Measurements from ENCODE around the gene MTARC2. TPM values are rescaled to one million over a fixed set of nuclear protein-coding genes. Genes with fewer than 3 reads are reported as not detected.

The MTARC2 gene
- total and polyA plus RNA-seq, 2 of the 4 experiments (the other 2 are of a cell fraction) = 0.36 to 2.6 TPM

DNA sequence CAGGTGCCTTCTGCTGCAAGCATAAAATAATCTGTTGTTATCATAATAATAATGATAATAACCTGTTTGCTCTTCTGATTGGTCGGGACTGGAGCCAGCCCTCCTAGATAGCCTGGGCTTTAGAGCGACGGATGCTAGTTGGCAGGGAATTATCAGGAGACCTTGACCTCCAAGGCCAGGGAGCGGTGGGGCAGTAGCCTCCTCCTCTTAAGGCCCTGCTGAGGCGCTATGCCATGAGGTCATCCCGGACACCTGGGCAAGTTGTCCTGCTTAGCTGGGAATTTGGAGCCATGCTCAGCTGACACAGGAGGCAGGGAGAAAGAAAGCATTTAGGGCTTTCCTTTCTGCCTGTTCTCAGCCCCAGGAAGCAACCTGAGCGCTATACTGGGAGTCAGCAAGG lies 42.3 kb upstream of the MTARC2 start:
- DNase-seq (no peak), ATAC-seq (ENCODE audit: low read depth) (no peak)
- Histone ChIP-seq H3K18ac (ENCODE audit: low read depth, low read length) (no peak overlapping the region), H3K36me3 (ENCODE audit: control insufficient read depth, insufficient read depth, low read length) (no peaks in the 10 kb centered on the region), H3K27ac (ENCODE audit: insufficient read depth, low read length) (no peak overlapping the region), H3K4me2 (ENCODE audit: low read depth, low read length) (no peak overlapping the region), H3K56ac (ENCODE audit: extremely low read depth, insufficient read depth, low read length) (no peak overlapping the region), H4K91ac (ENCODE audit: insufficient read depth, low read depth, low read length) (no peak overlapping the region), H2BK20ac (ENCODE audit: low read depth, low read length) (no peak overlapping the region), H3K4me1 (ENCODE audit: control insufficient read depth, insufficient read depth, low read length) (no peaks in the 10 kb centered on the region), H3K23ac (ENCODE audit: low read depth, low read length) (no peak overlapping the region), H2BK5ac (ENCODE audit: low read depth, low read length, poor library complexity, severe bottlenecking) (no peak overlapping the region), H3K14ac (replicated peaks; ENCODE audit: low read depth, low read length) (no peak overlapping the region), H3K4me3 (ENCODE audit: insufficient read depth, low read depth, low read length) (no peak overlapping the region), H4K20me1 (ENCODE audit: insufficient read depth, low read length) (no peaks in the 10 kb centered on the region), H2BK120ac (ENCODE audit: low read depth, low read length) (no peak overlapping the region), H3K9me1 (ENCODE audit: insufficient read depth, low read length) (no peaks in the 10 kb centered on the region), H4K5ac (ENCODE audit: low read depth, low read length) (no peak overlapping the region), H3K27me3 (ENCODE audit: control insufficient read depth, insufficient read depth, low read length) (peaks cover 5% of the 10 kb centered on the region), H3K79me1 (ENCODE audit: low read depth in 1 of 2, low read length in 2 of 2) (no peaks in the 10 kb centered on the region), H3K4ac (ENCODE audit: low read depth, low read length) (no peak overlapping the region), H2AK5ac (ENCODE audit: low read depth, low read length) (no peak overlapping the region), H2AFZ (replicated peaks; ENCODE audit: low read length, poor library complexity) (no peak overlapping the region), H4K8ac (ENCODE audit: low read depth in 2 of 2, low read length in 2 of 2) (no peak overlapping the region), H3K9ac (ENCODE audit: low read depth, low read length) (no peak overlapping the region), H2AK9ac (replicated peaks; ENCODE audit: low read depth, low read length, poor library complexity) (no peak overlapping the region), H2BK15ac (ENCODE audit: low read depth, low read length) (no peak overlapping the region), H3K9me3 (ENCODE audit: control insufficient read depth, insufficient read depth, low read length) (no peaks in the 10 kb centered on the region)
- dilution Hi-C loops (cut with HindIII; ENCODE audit: low sequenced_read_pairs, unreplicated experiment) (no loop called here), in situ Hi-C loops (cut with MboI; ENCODE audit: low sequenced_read_pairs) (no loop called here), intact Hi-C loops (cut with micrococcal nuclease) (no loop called here)
- no peak for TF ChIP-seq NFE2L2 (IDR thresholded peaks at IDR 0.05; ENCODE audit: low read depth, low read length)
- ChIA-PET CTCF (no interaction called here), POLR2A (ENCODE audit: unreplicated experiment) (no interaction called here)
- BruUV-seq (replicated peaks) = no TSS peak
- 100% methylated on average over 1 of the region's 7 CpGs; no CpG with 5 or more reads in 1 of the 2 experiments for WGBS, 2 experiments (ENCODE audit: extremely low coverage in 2 of 2, insufficient read length in 1 of 2)
